Activated naive CD8-positive, alpha-beta T cell (primary cell): ENCODE measurements around the gene WAS.
"Not testable (repeated sequence)": the region's sequence is repeated elsewhere in the genome, so short reads cannot be mapped to it uniquely, and the experiment has no call there.

ENCODE experiments used
- H3K27ac Mint-ChIP-seq: one replicate; pipeline ENCODE4 v1.8.0; 2021; ENCODE audit warnings: mixed read lengths
- H3K27me3 Mint-ChIP-seq: one replicate; pipeline ENCODE4 v1.8.0; 2021; ENCODE audit warnings: mixed read lengths
- H3K36me3 Mint-ChIP-seq: one replicate; pipeline ENCODE4 v1.8.0; 2021; ENCODE audit warnings: mixed read lengths
- H3K4me1 Mint-ChIP-seq: one replicate; pipeline ENCODE4 v1.8.0; 2021; ENCODE audit warnings: low read depth, mixed read lengths
- H3K4me3 Mint-ChIP-seq: one replicate; pipeline ENCODE4 v1.8.0; 2021; ENCODE audit warnings: mild to moderate bottlenecking, mixed read lengths
- H3K9me3 Mint-ChIP-seq: one replicate; pipeline ENCODE4 v1.8.0; 2021; ENCODE audit warnings: low read depth, mixed read lengths

Gene WAS

GRCh38 chrX:48676893-48677270 is 6.7 kb upstream of the WAS start:
- H3K4me1 Mint-ChIP-seq, result peaks cover 23% of the 10 kb centered on the region
- H3K27ac Mint-ChIP-seq, result peak overlapping the region; percentile 89
- H3K27me3 Mint-ChIP-seq, result no peaks in the 10 kb centered on the region
- peak overlapping the region; percentile 92 for H3K4me3 Mint-ChIP-seq
- no peaks in the 10 kb centered on the region for H3K9me3 Mint-ChIP-seq
- H3K36me3 Mint-ChIP-seq, result no peaks in the 10 kb centered on the region

GRCh38 chrX:48677516-48677915 is 6.1 kb upstream of the WAS start:
- H3K4me1 Mint-ChIP-seq, result peaks cover 25% of the 10 kb centered on the region
- H3K9me3 Mint-ChIP-seq, result no peaks in the 10 kb centered on the region
- peak overlapping the region; percentile 92 for H3K4me3 Mint-ChIP-seq
- H3K27me3 Mint-ChIP-seq, result no peaks in the 10 kb centered on the region
- H3K36me3 Mint-ChIP-seq, result no peaks in the 10 kb centered on the region
- H3K27ac Mint-ChIP-seq, result peak overlapping the region; percentile 89

- H3K4me1 Mint-ChIP-seq, result peaks cover 38% of the 10 kb centered on the region
- not testable (repeated sequence) for H3K36me3 Mint-ChIP-seq, H3K27me3 Mint-ChIP-seq, H3K9me3 Mint-ChIP-seq, H3K4me3 Mint-ChIP-seq
- H3K27ac Mint-ChIP-seq, result peak overlapping the region; percentile 72
Measured at GRCh38 chrX:48680467-48680866, 3.1 kb upstream of the WAS start.

GRCh38 chrX:48680925-48681324 is 2.7 kb upstream of the WAS start:
- not testable (repeated sequence) for H3K9me3 Mint-ChIP-seq, H3K27me3 Mint-ChIP-seq, H3K36me3 Mint-ChIP-seq, H3K4me3 Mint-ChIP-seq
- H3K4me1 Mint-ChIP-seq, result peaks cover 40% of the 10 kb centered on the region
- peak overlapping the region; percentile 72 for H3K27ac Mint-ChIP-seq

GRCh38 chrX:48681539-48682183 is 1.9 kb upstream of the WAS start:
- H3K4me3 Mint-ChIP-seq, result no peak overlapping the region
- peaks cover 5% of the 10 kb centered on the region for H3K36me3 Mint-ChIP-seq
- no peaks in the 10 kb centered on the region for H3K9me3 Mint-ChIP-seq
- H3K27ac Mint-ChIP-seq, result no peak overlapping the region
- H3K27me3 Mint-ChIP-seq, result no peaks in the 10 kb centered on the region
- H3K4me1 Mint-ChIP-seq, result peaks cover 47% of the 10 kb centered on the region

GRCh38 chrX:48682795-48683194 is 804 bp upstream of the WAS start:
- H3K27ac Mint-ChIP-seq, result peak overlapping the region; percentile 95
- H3K4me3 Mint-ChIP-seq, result peak overlapping the region; percentile 92
- not testable (repeated sequence) for H3K27me3 Mint-ChIP-seq, H3K36me3 Mint-ChIP-seq, H3K9me3 Mint-ChIP-seq
- H3K4me1 Mint-ChIP-seq, result peaks cover 54% of the 10 kb centered on the region

GRCh38 chrX:48684134-48684533 is 535 bp downstream of the WAS start:
- peaks cover 52% of the 10 kb centered on the region for H3K4me1 Mint-ChIP-seq
- peak overlapping the region; percentile 92 for H3K4me3 Mint-ChIP-seq
- H3K27ac Mint-ChIP-seq, result peak overlapping the region; percentile 95
- H3K27me3 Mint-ChIP-seq, result no peaks in the 10 kb centered on the region
- H3K36me3 Mint-ChIP-seq, result peaks cover 10% of the 10 kb centered on the region
- no peaks in the 10 kb centered on the region for H3K9me3 Mint-ChIP-seq

GRCh38 chrX:48685416-48685815 is 1.8 kb downstream of the WAS start:
- H3K9me3 Mint-ChIP-seq, result no peaks in the 10 kb centered on the region
- peaks cover 10% of the 10 kb centered on the region for H3K36me3 Mint-ChIP-seq
- peak overlapping the region; percentile 95 for H3K27ac Mint-ChIP-seq
- no peaks in the 10 kb centered on the region for H3K27me3 Mint-ChIP-seq
- peak overlapping the region; percentile 92 for H3K4me3 Mint-ChIP-seq
- peaks cover 46% of the 10 kb centered on the region for H3K4me1 Mint-ChIP-seq

GRCh38 chrX:48688531-48689150 is 5.0 kb downstream of the WAS start:
- no peak overlapping the region for H3K4me3 Mint-ChIP-seq
- H3K4me1 Mint-ChIP-seq, result peaks cover 36% of the 10 kb centered on the region
- H3K9me3 Mint-ChIP-seq, result no peaks in the 10 kb centered on the region
- peaks cover 10% of the 10 kb centered on the region for H3K36me3 Mint-ChIP-seq
- no peaks in the 10 kb centered on the region for H3K27me3 Mint-ChIP-seq
- H3K27ac Mint-ChIP-seq, result no peak overlapping the region

GRCh38 chrX:48689208-48689920 is 5.8 kb downstream of the WAS start:
- Mint-ChIP-seq H3K4me1 (peaks cover 32% of the 10 kb centered on the region), H3K27ac (no peak overlapping the region), H3K9me3 (no peaks in the 10 kb centered on the region), H3K27me3 (no peaks in the 10 kb centered on the region), H3K36me3 (peaks cover 10% of the 10 kb centered on the region), H3K4me3 (no peak overlapping the region)

- H3K36me3 Mint-ChIP-seq, H3K27me3 Mint-ChIP-seq, H3K9me3 Mint-ChIP-seq, H3K4me3 Mint-ChIP-seq, H3K27ac Mint-ChIP-seq: not testable (repeated sequence)
- H3K4me1 Mint-ChIP-seq, result peaks cover 23% of the 10 kb centered on the region
Measured at GRCh38 chrX:48691746-48692145, 8.1 kb downstream of the WAS start.

- peak overlapping the region; percentile 87 for H3K4me3 Mint-ChIP-seq
- H3K27me3 Mint-ChIP-seq, result no peaks in the 10 kb centered on the region
- H3K36me3 Mint-ChIP-seq, result no peaks in the 10 kb centered on the region
- H3K4me1 Mint-ChIP-seq, result peaks cover 26% of the 10 kb centered on the region
- no peaks in the 10 kb centered on the region for H3K9me3 Mint-ChIP-seq
- peak overlapping the region; percentile 92 for H3K27ac Mint-ChIP-seq
Measured at GRCh38 chrX:48694776-48695533, 11.4 kb downstream of the WAS start.

- peak overlapping the region; percentile 87 for H3K4me3 Mint-ChIP-seq
- no peaks in the 10 kb centered on the region for H3K36me3 Mint-ChIP-seq
- H3K9me3 Mint-ChIP-seq, result no peaks in the 10 kb centered on the region
- H3K27me3 Mint-ChIP-seq, result no peaks in the 10 kb centered on the region
- H3K4me1 Mint-ChIP-seq, result peaks cover 26% of the 10 kb centered on the region
- H3K27ac Mint-ChIP-seq, result peak overlapping the region; percentile 92
Measured at GRCh38 chrX:48695534-48695896, 11.9 kb downstream of the WAS start.

GRCh38 chrX:48695925-48696300 is 12.3 kb downstream of the WAS start:
- no peaks in the 10 kb centered on the region for H3K36me3 Mint-ChIP-seq
- peak overlapping the region; percentile 92 for H3K27ac Mint-ChIP-seq
- peak overlapping the region; percentile 87 for H3K4me3 Mint-ChIP-seq
- peaks cover 27% of the 10 kb centered on the region for H3K4me1 Mint-ChIP-seq
- H3K27me3 Mint-ChIP-seq, result no peaks in the 10 kb centered on the region
- no peaks in the 10 kb centered on the region for H3K9me3 Mint-ChIP-seq

- Mint-ChIP-seq H3K4me3 (peak within 1 kb of the TSS; percentile 89), H3K9me3 (no peaks in the 10 kb centered on the region), H3K27me3 (no peaks in the 10 kb centered on the region), H3K36me3 (no peaks in the 10 kb centered on the region), H3K27ac (peak within 1 kb of the TSS; percentile 92), H3K4me1 (peaks cover 30% of the 10 kb centered on the region)
Measured at GRCh38 chrX:48696301-48696908, 12.8 kb downstream of the WAS start, which contains the start of gene SUV39H1. TSS of gene SUV39H1 (plus strand) at chrX:48696734. CDS start at chrX:48696785, 51 bp downstream.
